ENCODE data around the gene TIGD6.

TIGD6 gene

DNA sequence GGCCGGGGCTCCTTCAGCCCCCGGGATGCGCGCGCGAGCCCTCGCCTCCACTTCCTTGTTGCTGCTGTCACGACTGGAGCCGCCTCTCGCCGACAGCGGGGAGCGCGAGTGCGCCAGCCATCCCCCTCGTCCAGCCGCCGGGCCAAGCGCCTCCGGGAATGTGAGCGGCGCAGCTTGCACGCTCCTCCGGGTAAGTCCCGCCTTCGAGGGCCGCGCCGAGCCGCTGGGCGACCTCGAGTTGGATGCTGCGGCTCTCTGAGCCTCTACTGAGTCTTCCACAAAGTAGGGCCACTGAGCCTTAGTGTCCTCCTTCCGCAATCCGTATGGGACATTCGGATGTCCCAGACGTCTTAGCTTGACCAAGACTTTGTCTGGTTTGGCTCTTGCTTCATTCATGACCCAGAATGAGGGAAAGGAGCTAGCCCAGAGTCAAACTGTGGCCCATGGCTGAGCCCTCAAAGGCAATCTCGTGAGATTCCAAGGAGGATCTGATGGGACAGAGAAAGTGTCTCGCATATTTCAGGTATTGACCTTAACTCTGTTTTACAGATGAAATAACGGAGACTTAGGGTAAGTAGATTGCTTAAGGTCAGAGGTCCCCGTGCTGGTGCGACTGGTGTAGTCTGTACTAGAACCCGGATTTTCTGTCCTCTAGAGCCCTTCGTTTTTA lies 671 bp upstream of the TIGD6 start:
- H3K4me1 ChIP-seq (ENCODE audit: control insufficient read depth, insufficient read depth, low read length, poor library complexity, severe bottlenecking): peaks cover 19% of the 10 kb centered on the region
- H3K27ac ChIP-seq (ENCODE audit: insufficient read depth, low read length, poor library complexity, severe bottlenecking): peak overlapping the region; percentile 64
- H3K36me3 ChIP-seq (ENCODE audit: control insufficient read depth, insufficient read depth, low read length): peaks cover 6% of the 10 kb centered on the region
- H3K27me3 ChIP-seq (replicated peaks; ENCODE audit: control insufficient read depth, insufficient read depth, low read length, poor library complexity, severe bottlenecking): no peaks in the 10 kb centered on the region
- no peaks in the 10 kb centered on the region for H3K9me3 ChIP-seq (ENCODE audit: control insufficient read depth, low read length)
- H3K4me3 ChIP-seq (ENCODE audit: insufficient read depth, low read depth, low read length, poor library complexity, severe bottlenecking): peak overlapping the region; percentile 75
- DNase-seq: peak; percentile 2 to 27 (median 13)

DNA sequence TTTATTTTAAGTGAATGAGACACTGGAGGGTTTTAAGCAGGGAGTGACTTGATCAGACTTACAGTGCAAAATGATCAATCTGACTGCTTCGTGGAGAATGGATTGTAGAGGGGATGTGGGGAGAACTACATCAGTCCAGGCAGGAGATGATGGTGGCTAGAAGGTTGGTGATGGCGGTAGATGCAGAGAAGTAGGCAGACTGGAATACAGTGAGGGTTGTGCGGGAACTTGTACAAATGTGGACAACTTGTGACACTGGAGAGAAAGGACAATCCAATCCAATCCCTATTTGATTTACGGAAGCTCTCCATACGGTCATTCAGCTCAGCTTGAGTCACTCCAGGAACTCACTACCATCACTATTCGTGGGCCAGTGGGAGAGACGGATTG lies 593 bp downstream of the TIGD6 start:
- no peak for DNase-seq
- Histone ChIP-seq H3K4me1 (ENCODE audit: control insufficient read depth, insufficient read depth, low read length, poor library complexity, severe bottlenecking) (peaks cover 19% of the 10 kb centered on the region), H3K4me3 (ENCODE audit: insufficient read depth, low read depth, low read length, poor library complexity, severe bottlenecking) (peak overlapping the region; percentile 75)

DNA sequence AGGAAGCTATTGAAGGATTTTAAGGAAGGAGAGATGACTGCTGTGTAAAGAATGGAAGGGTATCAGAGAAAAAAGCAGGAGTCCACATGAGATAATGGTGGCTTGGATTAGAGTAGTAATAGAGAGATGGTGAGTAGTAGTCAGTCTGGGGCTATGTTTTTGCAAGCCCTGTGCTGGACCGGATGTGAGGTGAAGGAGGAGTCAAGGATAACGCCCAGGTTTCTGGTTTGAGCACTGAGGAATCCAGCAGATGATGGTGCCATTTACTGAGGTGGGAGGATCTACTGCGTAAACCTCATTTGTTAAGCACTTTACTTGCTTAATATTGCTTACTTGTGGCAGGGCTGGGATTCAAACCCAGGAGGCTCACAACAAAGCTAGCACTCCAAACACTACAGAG lies 1.1 kb downstream of the TIGD6 start:
- Histone ChIP-seq H3K9me3 (ENCODE audit: control insufficient read depth, low read length) (no peaks in the 10 kb centered on the region), H3K27ac (ENCODE audit: insufficient read depth, low read length, poor library complexity, severe bottlenecking) (no peak overlapping the region), H3K36me3 (ENCODE audit: control insufficient read depth, insufficient read depth, low read length) (peaks cover 8% of the 10 kb centered on the region), H3K4me1 (ENCODE audit: control insufficient read depth, insufficient read depth, low read length, poor library complexity, severe bottlenecking) (peaks cover 19% of the 10 kb centered on the region), H3K4me3 (ENCODE audit: insufficient read depth, low read depth, low read length, poor library complexity, severe bottlenecking) (no peak overlapping the region), H3K27me3 (replicated peaks; ENCODE audit: control insufficient read depth, insufficient read depth, low read length, poor library complexity, severe bottlenecking) (no peaks in the 10 kb centered on the region)
- no peak for DNase-seq

More for the DNA sequence above, 593 bp downstream of the TIGD6 start:
- Histone ChIP-seq H3K9me3 (ENCODE audit: control insufficient read depth, low read length) (no peaks in the 10 kb centered on the region), H3K36me3 (ENCODE audit: control insufficient read depth, insufficient read depth, low read length) (peaks cover 7% of the 10 kb centered on the region), H3K27me3 (replicated peaks; ENCODE audit: control insufficient read depth, insufficient read depth, low read length, poor library complexity, severe bottlenecking) (no peaks in the 10 kb centered on the region), H3K27ac (ENCODE audit: insufficient read depth, low read length, poor library complexity, severe bottlenecking) (peak overlapping the region; percentile 64)

DNA sequence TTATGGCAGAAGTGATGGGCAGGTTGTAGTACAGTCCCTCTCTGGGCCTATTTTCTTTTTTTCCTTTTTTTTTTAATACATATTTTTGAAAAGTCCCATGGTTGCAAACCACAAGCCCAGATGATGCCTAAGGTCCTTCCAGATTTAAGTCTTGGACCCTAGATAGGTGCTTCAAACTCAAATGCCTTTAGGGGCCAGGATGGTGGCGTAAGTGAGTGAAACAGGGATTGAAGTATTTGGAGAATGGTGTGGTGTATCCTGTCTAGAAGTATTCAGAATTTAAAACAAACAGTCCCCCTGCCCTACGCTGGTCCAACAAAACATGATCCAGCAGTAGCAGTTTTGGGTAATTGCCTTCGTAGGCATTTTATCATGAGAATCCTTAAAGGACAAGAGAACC lies 2.2 kb downstream of the TIGD6 start:
- Histone ChIP-seq H3K27me3 (replicated peaks; ENCODE audit: control insufficient read depth, insufficient read depth, low read length, poor library complexity, severe bottlenecking) (no peaks in the 10 kb centered on the region), H3K9me3 (ENCODE audit: control insufficient read depth, low read length) (no peaks in the 10 kb centered on the region)

DNA sequence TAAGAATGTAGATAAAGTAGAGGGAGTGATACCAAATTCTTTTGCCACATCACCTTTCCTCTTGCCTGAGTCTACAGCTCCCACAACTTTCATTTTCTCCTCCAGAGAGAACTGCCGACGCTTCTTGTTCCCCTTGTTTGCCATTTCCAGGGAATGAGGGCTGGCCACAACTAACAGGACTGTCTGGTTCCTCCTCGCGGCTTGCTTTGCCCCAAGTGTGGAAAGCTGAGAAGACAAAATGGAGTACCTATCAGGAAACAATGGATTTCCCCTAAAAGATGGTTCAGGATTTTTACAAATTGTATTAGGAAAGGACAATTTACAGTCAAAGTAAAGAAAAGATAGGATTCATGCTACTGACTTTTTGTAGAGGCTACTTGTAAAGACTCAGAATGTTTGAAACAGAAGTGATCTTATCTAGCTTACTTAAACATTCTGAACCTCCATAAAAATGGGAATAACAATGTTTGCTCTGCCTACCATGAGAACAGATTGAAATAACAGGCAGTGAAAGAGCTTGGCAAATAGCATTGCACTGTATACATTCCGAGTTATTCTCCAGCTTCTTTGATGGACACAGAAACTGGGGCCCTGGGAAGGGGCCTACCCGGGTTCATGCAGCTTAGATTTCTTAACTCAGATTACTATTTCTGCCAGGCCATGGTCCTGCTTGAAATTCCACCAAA lies 4.1 kb downstream of the TIGD6 start:
- H3K4me1 ChIP-seq (ENCODE audit: control insufficient read depth, insufficient read depth, low read length, poor library complexity, severe bottlenecking): peaks cover 5% of the 10 kb centered on the region
- H3K36me3 ChIP-seq (ENCODE audit: control insufficient read depth, insufficient read depth, low read length): peaks cover 8% of the 10 kb centered on the region
- no peak overlapping the region for H3K27ac ChIP-seq (ENCODE audit: insufficient read depth, low read length, poor library complexity, severe bottlenecking)
- DNase-seq: no peak
- H3K4me3 ChIP-seq (ENCODE audit: insufficient read depth, low read depth, low read length, poor library complexity, severe bottlenecking): no peak overlapping the region
- no peaks in the 10 kb centered on the region for H3K9me3 ChIP-seq (ENCODE audit: control insufficient read depth, low read length)
- no peaks in the 10 kb centered on the region for H3K27me3 ChIP-seq (replicated peaks; ENCODE audit: control insufficient read depth, insufficient read depth, low read length, poor library complexity, severe bottlenecking)

More for the DNA sequence above, 2.2 kb downstream of the TIGD6 start:
- Histone ChIP-seq H3K27ac (ENCODE audit: insufficient read depth, low read length, poor library complexity, severe bottlenecking) (no peak overlapping the region), H3K4me1 (ENCODE audit: control insufficient read depth, insufficient read depth, low read length, poor library complexity, severe bottlenecking) (peaks cover 19% of the 10 kb centered on the region), H3K36me3 (ENCODE audit: control insufficient read depth, insufficient read depth, low read length) (peaks cover 8% of the 10 kb centered on the region), H3K4me3 (ENCODE audit: insufficient read depth, low read depth, low read length, poor library complexity, severe bottlenecking) (no peak overlapping the region)
- no peak for DNase-seq

DNA sequence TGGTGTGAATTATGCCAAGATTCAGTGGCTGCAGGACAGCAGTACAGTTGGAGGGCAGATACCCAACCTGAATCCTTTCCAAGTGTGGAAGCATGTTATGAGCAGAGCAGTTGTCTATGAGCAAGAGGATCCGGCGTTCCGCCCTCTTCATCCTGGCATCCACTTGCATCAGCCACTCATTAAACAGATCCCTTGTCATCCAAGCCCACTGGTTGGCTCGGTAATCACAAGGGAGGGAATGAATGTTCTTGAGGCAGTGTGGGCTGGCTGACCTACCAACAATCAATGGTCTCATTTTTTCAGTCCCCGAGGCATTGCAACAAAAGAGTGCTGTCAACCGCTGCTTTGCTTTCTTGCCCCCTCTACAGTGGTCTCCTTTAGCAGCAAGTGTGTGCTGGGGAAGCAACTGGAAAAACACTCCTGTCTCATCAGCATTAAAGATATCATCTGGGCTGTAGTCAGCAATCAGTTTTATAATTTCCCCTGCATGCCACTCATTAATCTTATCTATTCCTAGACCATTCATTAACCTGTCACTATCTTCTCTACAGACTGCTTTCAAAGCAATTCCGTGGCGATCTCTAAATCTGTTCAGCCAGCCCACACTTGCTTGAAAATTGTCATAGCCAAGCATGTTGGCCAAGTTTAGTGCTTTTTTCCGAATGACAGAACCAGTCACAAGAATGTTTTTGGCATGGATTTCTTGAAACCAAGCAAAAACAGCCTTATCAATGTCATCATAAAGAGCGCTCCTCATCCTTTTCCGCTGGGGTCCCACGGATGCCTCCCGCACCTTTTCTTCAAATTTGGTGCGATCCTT lies 4.9 kb downstream of the TIGD6 start:
- no peak overlapping the region for H3K27ac ChIP-seq (ENCODE audit: insufficient read depth, low read length, poor library complexity, severe bottlenecking)
- no peaks in the 10 kb centered on the region for H3K9me3 ChIP-seq (ENCODE audit: control insufficient read depth, low read length)
- no peak for DNase-seq
- peaks cover 5% of the 10 kb centered on the region for H3K4me1 ChIP-seq (ENCODE audit: control insufficient read depth, insufficient read depth, low read length, poor library complexity, severe bottlenecking)
- H3K4me3 ChIP-seq (ENCODE audit: insufficient read depth, low read depth, low read length, poor library complexity, severe bottlenecking): no peak overlapping the region
- H3K27me3 ChIP-seq (replicated peaks; ENCODE audit: control insufficient read depth, insufficient read depth, low read length, poor library complexity, severe bottlenecking): no peaks in the 10 kb centered on the region
- peaks cover 8% of the 10 kb centered on the region for H3K36me3 ChIP-seq (ENCODE audit: control insufficient read depth, insufficient read depth, low read length)

DNA sequence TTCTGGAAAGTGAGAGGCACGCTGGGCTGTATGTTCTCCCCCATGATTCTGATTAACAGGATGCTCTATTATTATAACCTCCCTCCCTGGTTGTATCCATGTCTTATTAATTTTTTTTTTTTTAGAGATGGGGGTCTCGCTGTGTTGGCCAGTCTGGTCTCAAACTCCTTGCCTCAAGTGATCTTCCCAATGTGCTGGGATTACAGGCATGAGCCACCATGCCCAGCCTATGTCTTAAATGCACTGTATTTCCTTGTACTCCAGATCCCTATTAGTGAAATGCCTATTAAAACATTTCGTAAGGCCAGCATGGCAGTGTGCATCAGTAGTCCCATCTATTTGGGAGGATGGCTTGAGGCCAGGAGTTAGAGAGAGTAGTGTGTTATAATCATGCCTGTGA lies 7.0 kb downstream of the TIGD6 start:
- DNase-seq: no peak
- Histone ChIP-seq H3K4me1 (ENCODE audit: control insufficient read depth, insufficient read depth, low read length, poor library complexity, severe bottlenecking) (no peaks in the 10 kb centered on the region), H3K27ac (ENCODE audit: insufficient read depth, low read length, poor library complexity, severe bottlenecking) (no peak overlapping the region), H3K27me3 (replicated peaks; ENCODE audit: control insufficient read depth, insufficient read depth, low read length, poor library complexity, severe bottlenecking) (no peaks in the 10 kb centered on the region), H3K4me3 (ENCODE audit: insufficient read depth, low read depth, low read length, poor library complexity, severe bottlenecking) (no peak overlapping the region), H3K9me3 (ENCODE audit: control insufficient read depth, low read length) (no peaks in the 10 kb centered on the region), H3K36me3 (ENCODE audit: control insufficient read depth, insufficient read depth, low read length) (peaks cover 8% of the 10 kb centered on the region)

DNA sequence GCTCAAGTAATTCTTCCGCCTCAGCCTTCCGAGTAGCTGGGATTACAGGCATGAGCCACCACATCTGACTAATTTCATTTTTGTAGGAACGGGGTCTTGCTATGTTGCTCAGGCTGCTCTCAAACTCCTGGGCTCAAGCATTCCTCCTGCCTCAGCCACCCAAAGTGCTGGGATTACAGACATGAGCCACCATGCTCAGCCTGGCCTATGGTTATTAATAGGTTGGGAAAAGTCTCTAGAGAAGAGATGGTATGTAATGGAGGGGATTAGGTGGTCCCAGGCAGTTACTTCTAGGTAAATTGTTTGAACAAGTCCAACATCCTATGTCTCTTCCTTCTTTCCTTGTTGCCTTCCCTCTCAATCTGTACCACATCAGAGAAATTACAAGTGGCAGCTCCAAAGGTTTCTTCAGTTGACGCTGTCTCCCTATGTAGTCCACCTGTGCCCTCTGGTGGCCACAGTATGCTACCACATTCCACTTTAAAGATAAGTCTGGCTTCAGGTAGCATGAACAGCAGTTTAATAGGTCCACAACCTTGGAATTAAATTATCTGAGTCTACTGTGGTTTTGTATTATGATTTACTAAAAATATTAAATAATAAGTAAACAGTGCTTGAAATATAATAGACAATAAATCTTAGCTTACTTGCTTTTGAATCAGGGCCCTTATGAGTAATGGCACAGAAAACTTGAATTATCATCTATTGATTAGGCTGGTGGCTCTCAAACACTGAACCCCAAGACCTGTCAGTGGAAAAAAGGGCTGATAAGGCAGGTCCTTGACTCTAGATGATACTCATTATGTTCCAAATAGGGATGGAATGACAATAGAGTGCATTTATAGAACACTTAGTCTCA lies 9.7 kb downstream of the TIGD6 start:
- DNase-seq: peak; percentile 25 to 51 (median 38)
- peaks cover 8% of the 10 kb centered on the region for H3K36me3 ChIP-seq (ENCODE audit: control insufficient read depth, insufficient read depth, low read length)
- no peaks in the 10 kb centered on the region for H3K9me3 ChIP-seq (ENCODE audit: control insufficient read depth, low read length)
- no peaks in the 10 kb centered on the region for H3K27me3 ChIP-seq (replicated peaks; ENCODE audit: control insufficient read depth, insufficient read depth, low read length, poor library complexity, severe bottlenecking)
- H3K27ac ChIP-seq (ENCODE audit: insufficient read depth, low read length, poor library complexity, severe bottlenecking): no peak overlapping the region
- H3K4me1 ChIP-seq (ENCODE audit: control insufficient read depth, insufficient read depth, low read length, poor library complexity, severe bottlenecking): no peaks in the 10 kb centered on the region
- no peak overlapping the region for H3K4me3 ChIP-seq (ENCODE audit: insufficient read depth, low read depth, low read length, poor library complexity, severe bottlenecking)

DNA sequence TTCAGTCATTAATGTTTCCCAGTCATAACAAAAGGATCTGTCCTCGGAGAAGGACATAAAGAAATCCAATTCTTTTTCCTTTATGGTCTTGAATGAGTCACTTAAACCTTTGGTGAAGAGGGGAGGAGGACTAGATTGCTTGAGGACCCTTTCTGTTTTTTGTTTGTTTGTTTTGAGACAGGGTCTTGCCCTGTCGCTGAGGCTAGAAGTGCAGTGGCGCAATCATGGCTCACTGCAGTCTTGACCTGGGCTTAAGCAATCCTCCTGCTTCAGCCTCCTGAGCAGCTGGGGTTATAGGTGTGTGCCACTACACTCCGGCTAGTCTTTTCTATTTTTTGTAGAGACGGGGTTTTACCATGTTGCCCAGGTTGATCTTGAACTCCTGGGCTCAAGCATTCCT lies 12.3 kb downstream of the TIGD6 start:
- Histone ChIP-seq H3K4me1 (ENCODE audit: control insufficient read depth, insufficient read depth, low read length, poor library complexity, severe bottlenecking) (no peaks in the 10 kb centered on the region), H3K27me3 (replicated peaks; ENCODE audit: control insufficient read depth, insufficient read depth, low read length, poor library complexity, severe bottlenecking) (no peaks in the 10 kb centered on the region), H3K27ac (ENCODE audit: insufficient read depth, low read length, poor library complexity, severe bottlenecking) (no peak overlapping the region), H3K36me3 (ENCODE audit: control insufficient read depth, insufficient read depth, low read length) (no peaks in the 10 kb centered on the region), H3K4me3 (ENCODE audit: insufficient read depth, low read depth, low read length, poor library complexity, severe bottlenecking) (no peak overlapping the region), H3K9me3 (ENCODE audit: control insufficient read depth, low read length) (no peaks in the 10 kb centered on the region)
- DNase-seq: no peak

Measured in effector memory CD4-positive, alpha-beta T cell (primary cell).